GM19328 (cell line): ENCODE data around the gene CREB3L2.
"Not testable (repeated sequence)": the region's sequence is repeated elsewhere in the genome, so short reads cannot be mapped to it uniquely, and the experiment has no call there.

Source experiments
- ATAC-seq: cut with Tn5 transposase; IDR thresholded peaks from one replicate; pipeline ENCODE4 v1.9.1; 2021; ENCODE audit warnings: mild to moderate bottlenecking, moderate library complexity; ENCODE audit not compliant: unreplicated experiment

CREB3L2 gene, protein sequence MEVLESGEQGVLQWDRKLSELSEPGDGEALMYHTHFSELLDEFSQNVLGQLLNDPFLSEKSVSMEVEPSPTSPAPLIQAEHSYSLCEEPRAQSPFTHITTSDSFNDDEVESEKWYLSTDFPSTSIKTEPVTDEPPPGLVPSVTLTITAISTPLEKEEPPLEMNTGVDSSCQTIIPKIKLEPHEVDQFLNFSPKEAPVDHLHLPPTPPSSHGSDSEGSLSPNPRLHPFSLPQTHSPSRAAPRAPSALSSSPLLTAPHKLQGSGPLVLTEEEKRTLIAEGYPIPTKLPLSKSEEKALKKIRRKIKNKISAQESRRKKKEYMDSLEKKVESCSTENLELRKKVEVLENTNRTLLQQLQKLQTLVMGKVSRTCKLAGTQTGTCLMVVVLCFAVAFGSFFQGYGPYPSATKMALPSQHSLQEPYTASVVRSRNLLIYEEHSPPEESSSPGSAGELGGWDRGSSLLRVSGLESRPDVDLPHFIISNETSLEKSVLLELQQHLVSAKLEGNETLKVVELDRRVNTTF

DNA sequence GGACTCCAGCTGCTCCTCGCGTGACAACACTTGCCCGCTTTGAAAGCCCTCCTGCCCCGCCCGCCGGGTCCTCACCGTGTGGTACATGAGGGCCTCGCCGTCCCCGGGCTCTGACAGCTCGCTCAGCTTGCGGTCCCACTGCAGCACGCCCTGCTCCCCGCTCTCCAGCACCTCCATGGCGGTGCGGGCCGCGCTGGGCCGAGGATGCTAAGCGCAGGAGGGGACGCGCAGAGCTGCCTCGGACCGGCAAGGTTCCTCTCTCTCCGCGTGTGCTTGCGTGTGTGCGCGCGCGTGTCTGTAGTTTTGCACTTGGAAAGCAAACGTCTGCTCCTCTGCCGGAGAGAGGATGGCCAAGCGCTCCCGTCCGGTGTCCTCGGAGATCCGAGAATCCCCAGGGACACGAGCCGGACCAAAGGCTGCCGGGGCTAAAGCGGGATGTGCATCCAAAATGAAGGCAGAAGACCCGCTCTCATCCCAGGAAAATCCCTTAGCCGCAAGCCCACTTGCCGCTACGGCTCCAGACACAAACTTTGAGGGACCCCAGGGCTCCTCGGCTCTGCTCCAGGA lies at the start of gene CREB3L2:
CREB3L2 (minus strand) TSS at position 558 of the 567 bp plus-strand sequence; CDS start at position 177, 381 bp downstream.
- ATAC-seq, result peak; percentile 13

DNA sequence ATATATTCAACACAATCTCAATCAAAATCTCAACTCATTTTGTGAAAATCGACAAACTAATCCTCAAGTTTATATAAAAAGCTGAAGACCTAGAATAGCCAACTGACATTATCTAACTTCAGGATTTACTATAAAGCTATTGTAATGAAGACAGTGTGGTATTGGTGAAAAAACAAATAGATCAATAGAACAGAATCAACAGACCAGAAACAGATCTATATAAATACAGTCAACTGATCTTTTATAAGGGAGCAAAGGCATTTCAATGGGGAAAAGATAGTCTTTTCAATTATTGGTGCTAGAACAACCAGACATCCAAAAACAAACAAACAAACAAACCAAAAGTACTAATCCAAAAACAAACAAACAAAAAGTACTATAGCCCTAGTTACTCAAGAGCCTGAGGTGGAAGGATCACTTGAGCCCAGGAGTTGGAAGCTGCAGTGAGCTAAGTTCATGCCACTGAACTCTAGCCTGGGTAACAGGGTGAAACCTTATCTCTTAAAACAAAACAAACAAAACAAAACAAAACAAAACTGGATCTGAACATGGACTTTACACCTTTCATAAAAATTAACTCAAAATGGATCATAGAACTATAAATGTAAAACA lies 47.7 kb upstream of the CREB3L2 start:
- ATAC-seq, result no peak

DNA sequence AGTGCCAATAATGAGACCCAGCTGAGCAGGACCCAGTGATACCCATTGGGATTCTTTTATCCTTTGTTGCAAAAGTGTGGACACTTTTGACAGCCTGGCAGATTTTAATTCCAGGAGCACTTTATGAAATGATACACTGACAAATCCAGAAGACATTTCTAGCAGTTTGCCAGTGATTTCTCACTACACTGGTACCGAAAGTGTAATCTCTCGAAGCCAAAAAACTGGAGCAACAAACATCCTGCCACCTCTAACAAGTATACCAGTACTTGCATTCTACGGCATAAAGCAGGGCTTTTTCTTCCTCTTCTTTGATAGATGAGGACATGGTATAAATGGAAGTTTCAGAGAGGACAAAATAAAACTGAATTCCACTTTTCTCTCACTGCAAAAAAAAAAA lies 46.0 kb upstream of the CREB3L2 start:
- ATAC-seq, result no peak

DNA sequence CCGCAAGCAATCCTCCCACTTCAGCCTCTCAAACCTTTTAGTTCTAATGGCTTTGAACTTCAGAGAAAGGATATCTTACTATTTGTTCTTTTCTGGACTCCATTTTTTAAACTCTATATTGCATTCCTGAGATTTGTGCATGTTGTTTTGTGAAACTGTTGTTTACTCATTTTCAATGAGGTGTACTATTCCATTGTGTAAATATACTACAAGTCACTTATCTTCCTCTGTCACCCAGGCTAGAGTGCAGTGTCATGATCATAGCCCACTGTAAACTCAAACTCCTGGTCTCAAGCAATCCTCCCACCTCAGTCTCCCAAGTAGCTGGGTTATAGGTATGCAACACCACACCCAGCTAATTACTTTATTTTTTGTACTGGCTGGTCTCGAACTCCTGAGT lies 43.0 kb upstream of the CREB3L2 start:
- ATAC-seq, result no peak

DNA sequence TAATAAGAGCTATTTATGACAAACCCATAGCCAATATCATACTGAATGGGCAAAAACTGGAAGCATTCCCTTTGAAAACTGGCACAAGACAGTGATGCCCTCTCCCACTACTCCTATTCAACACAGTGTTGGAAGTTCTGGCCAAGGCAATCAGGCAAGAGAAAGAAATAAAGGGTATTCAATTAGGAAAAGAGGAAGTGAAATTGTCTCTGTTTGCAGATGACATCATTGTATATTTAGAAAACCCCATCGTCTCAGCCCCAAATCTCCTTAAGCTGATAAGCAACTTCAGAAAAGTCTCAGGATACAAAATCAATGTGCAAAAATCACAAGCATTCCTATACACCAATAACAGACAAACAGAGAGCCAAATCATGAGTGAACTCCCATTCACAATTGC lies 38.2 kb upstream of the CREB3L2 start:
- ATAC-seq, result not testable (repeated sequence)

DNA sequence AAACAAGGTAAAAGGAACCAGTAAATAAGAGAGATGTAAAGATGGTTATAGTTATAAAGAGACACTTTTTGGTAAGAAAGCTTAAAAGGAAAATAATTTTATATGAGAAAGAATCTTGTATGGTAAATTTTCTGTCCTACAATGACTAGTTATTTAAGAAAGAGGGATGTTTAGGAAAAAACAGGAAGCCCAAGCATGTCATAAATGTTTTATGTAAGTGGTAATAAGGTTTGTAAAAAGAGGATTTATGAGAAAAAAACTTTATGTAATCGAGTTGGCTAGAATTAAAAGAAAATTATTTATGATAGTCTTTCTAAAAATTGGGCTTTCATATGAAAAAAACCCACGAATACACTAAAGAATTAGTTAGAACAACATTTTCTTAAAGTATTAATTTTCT lies 34.2 kb upstream of the CREB3L2 start:
- no peak for ATAC-seq

DNA sequence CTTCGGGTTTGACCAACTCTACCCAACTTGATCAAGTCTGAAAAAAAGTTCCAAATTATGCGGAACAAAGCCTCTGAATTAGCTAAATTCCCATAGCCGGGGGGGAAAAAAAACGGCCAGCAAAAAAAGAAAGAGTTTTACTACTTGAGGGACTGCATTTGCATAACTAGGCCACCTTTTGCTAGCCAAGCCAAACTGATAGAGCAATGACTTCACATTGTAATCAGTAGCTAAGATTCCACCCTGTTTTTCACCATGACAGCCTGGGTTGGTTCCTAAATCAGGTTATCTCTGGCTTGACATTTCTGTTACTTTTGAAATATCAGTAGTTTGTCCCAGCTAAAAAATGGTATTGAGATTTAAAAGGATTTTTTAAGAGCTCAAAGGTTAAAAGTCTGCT lies 31.4 kb upstream of the CREB3L2 start:
- no peak for ATAC-seq

DNA sequence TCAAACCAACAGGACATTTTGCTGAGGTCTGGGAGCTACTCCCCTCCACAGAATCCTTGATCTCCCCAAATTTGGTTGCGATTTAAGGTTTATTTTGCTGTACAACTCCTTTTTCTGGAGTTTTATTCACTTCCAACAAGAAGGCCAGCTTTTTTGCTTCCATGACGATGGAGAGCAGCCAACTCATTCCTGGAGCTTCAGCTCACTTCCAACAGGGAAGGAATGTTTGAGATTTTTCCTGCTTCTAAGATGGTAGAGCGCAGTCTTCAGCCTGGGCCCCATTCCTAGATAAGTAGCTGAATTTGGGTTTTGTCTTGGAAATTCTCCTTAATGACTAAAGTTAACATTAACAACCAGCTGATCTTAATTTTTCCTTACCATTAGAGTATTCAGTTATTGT lies 30.9 kb upstream of the CREB3L2 start:
- ATAC-seq, result no peak

DNA sequence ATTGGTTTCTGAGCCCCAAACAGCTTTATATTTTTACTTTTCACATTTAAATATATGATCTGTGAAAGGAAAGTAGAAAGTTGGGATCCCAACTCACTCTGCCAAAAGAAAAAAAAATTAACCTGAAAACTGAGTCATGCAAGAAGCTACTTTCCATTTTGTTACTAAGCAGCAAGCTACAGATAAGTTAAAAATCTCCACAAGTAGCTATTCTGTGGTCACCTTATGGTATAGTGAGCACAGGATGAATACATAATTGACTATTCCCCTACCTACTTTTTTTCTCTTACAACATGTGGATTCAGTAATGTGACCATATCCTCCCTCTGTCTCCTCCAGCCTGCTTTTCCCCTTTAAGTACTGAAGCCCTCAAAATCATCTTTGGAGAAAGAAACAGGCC lies 30.3 kb upstream of the CREB3L2 start:
- ATAC-seq, result no peak

DNA sequence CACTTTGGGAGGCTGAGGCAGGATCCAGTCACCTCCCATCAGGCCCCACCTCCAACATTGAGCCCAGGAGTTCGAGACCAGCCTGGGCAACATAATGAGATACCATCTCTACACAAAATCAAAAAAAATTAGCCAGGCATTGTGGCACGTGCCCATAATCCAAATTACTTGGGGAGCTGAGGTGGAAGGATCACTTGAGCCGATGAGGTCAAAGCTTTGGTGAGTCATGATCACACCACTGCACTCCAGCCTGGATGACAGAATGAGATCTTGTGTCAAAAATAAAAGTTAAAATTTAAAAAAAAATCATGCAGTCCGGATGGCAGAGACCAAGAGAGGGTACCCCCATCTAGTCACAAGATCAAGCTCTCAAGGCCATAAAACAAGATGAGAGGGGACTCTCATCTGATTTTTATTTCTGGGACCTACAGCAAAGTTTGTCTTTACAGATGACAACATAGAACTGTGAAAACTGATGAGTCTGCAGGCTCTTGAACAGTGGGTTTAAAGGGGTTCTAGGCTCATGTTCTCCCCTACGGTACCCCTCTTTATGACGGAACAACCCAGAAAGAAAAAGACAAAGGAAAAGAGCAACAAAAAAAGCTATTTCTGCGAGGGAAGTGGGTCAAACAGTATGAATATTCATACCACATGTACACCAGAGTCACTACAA lies 28.9 kb upstream of the CREB3L2 start:
- ATAC-seq, result no peak

DNA sequence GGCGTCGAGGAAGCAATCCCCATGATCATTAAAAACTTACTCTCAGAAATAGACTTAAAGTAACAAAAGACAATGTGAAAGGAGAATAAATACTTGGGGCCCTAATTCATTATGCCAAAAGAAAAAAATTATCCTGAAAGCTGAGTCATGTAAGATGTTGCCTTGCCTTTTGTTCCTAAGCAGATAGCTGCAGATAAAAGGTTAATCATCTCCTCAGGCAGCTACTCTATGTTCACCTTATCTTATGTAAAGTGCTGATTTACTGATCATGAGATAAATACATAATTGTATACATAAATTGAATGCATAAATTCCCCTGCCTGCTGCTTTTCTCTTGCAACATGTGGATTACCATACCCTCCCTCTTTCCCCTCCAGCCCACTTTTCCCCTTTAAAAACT lies 28.1 kb upstream of the CREB3L2 start:
- no peak for ATAC-seq

DNA sequence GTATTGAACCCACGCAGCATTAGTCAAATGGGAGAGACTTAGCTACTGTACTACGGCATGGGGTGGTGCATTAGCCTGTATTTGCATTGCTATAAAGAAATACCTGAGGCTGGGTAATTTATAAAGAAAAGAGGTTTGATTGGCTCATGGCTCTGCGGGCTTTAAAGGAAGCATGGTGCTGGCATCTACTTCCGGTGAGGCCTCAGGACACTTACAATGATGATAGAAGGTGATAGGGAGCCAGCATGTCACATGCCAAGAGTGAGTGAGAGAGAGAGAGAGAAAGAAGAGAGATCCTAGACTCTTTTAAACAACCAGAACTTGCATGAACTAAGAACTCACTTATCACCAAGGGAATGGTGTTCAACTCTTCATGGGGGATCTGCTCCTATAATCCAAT lies 27.2 kb upstream of the CREB3L2 start:
- ATAC-seq, result no peak

DNA sequence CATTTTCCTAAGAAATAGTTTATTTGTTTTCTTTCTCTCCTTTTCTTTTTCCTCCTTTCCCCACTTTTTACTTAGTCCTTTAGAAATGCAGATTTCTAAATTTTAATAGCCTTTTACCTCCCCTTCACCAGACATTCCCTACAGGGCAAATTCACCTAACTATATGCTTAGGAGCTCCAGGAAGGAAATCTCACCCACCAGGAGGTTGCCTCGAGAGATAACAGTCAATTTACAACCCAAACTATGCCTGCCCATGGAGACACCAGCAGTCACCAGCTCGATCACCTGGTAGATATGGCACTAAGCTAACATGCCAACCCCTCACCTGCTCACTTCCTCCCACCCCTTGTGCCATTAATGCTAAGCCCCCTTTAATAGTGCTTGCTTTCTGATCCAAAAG lies 25.2 kb upstream of the CREB3L2 start:
- ATAC-seq, result no peak

DNA sequence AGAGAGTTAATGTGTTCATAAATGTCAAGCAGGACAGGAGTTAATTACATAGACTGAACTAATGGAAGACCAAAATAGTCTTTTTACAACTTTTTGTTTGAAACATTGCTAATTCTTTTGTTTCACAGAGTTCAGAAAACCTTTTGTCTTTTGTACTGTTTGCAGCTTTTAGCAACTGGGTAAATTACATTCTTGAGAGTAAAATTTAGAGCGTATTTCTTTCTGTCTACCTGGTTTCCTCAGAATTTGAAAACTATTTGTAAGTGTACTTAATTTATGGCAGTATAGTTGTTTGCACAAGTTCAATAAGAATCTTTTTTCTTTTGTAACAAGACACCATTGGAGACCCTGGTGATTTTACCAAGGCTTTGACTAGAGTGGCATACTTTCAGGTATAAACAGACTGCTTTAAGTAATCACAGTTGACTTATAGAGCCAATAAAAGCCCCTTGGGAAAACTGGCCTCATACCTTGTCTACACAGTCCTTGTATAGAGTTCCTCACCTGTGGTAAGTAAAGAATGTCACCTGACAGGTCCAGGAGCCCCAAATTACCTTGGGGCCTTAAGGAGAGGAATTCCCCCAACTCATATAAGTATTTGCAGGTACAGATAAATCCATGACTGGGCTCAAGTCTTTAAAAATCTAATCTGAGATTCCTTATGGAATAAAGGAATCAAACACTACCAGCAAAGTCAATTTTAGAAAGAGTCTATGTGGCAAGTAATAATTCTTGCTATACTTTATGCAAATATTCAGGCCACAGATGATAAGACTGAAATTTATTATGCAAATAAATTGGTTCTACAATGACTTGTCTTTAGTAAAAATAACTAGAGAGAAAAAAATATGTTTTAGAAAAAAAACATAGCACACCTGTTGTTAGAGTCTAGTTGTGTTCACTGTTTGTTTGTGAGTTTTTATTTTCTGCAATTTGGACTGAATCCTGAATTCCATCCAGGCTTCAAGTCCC lies 23.6 kb upstream of the CREB3L2 start:
- ATAC-seq, result peak; percentile 47

DNA sequence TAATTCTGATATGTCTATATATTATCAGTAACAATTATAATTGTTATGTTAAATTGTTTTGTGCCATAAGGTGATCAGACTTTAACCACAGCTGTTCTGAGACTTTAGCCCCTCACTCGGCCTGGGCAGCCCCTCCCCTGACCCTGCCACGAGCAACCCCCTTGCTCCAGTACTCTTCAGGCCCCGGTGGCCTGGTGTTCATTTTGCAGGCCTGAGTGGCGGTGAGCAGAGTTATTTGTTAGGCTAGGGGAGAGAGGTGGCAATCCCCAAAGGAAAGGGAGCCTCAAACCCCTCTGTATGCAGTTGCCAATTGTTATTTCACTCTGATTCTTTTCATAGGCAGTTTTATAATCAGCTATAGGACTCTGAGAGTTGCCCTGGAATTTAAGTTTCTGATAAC lies 22.9 kb upstream of the CREB3L2 start:
- ATAC-seq, result no peak

DNA sequence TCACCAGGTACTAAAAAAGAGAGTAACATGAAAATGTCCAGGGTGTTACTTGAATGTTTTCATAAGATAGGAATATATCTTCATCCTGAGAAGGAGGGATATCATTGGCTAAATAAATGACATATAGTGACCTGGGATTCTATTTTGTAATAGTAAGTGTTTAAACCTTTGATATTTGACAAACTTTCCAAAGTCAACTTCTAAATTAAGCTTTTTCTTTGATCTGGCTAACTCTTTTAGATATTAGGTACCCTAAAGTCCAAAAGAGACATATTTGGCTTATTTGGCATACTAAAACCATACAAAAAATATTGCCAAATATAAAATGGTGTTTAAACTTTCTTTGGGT lies 22.4 kb upstream of the CREB3L2 start:
- ATAC-seq, result no peak

DNA sequence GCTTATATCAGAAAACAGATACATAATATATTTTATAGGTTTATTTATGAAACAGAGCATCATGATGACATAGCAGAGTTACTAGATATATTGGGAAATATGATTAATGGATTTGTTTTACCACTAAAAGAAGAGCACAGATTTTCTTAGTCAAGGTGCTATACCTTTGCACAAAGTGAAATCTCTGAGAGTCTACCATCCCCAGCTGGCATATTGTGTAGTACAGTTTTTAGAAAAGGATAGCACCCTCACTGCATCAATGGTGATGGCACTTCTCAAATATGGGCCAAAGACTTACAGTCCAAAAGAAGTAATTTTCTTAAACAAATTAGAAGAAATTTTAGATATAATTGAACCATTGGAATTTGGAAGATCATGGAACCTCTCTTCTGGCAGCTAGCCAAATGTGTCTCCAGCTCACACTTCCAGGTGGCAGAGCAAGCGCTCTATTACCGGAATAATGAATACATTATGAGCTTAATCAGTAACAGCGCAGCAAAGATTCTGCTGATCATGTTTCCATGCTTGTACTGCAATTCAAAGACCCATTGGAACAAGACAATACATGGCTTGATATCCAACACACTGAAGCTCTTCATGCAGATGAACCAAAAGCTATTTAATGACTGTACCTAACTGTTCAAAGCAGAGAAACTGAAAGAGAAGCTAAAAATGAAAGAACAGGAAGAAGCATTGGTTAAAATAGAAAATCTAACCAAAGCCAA lies 21.9 kb upstream of the CREB3L2 start:
- ATAC-seq, result peak; percentile 65

DNA sequence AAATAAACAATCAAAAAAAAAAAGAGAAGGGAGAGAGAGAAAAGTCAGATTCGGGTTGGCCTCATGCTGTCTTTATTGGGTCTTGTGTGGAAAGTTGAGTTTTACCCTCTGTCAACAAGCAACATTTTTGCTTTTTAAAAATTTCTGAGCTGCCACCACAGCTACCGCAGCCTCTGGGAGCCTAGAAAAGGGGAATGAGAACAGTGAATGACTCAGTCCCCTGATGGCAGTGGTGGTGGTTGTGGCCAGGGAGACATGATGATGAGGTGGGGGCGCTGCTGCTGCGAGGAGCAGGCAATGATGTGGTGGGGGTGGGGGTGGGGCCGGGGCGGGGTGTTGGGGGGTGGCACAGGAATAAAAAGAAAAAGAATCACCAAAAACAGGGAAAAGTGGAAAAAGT lies 20.0 kb upstream of the CREB3L2 start:
- no peak for ATAC-seq

DNA sequence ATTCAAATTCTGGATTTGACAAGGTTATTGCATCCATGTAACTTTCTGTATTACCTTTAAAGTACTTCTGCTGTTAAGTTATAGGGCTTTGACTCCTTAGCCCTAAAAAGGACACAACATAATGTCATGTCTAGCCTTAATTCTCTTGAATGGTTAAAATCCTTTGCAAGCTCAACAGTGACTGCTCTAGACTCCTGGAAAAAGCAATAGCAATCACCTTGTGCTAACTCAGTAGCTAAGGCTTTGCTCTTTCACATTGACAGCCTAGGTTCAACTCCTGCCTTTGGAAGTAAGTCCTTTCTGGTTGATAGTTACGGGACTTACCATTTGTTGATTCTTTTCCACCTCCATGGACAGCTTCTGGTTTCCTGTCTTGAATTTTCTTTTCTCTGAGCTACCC lies 16.1 kb upstream of the CREB3L2 start:
- ATAC-seq, result no peak

DNA sequence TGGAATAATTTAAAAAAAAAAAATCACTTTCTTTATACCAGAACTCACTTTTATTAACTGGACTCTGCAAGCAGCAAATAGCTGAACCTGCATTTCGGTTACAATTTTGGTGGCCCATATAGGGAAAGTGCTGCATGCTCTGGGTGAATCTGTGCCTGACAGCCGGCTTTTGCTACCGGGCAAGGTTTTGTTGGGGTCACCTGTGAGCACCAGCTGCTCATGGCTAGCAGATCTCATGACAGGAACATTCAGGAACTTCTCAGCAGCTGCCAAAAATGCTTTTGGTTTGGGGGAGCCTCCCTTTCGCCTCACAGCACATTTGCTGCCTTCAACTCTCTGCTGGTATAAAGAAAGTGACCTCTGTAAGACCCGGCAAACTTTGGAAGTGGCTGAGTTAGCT lies 13.2 kb upstream of the CREB3L2 start:
- no peak for ATAC-seq
